Stimulated activated CD8-positive, alpha-beta memory T cell treated with anti-CD3 and anti-CD28 coated beads, Interleukin-4, amount 100 ng/mL, for 1 hour (primary cell): ENCODE data around the gene PRPF4.
"Not testable (repeated sequence)": the region's sequence is repeated elsewhere in the genome, so short reads cannot be mapped to it uniquely, and the experiment has no call there.

Source experiments
- DNase-seq, 2 donors: peaks; one replicate each; pipeline ENCODE4 v3.0.0-alpha.2; 2020; ENCODE audit warnings: low read depth in 2 of 2, low spot score in 1 of 2

PRPF4 gene

GRCh38 chr9:113267911-113268566, 7.4 kb upstream of the PRPF4 start:
- DNase-seq = no peak

- DNase-seq = no peak
These were observed 6.1 kb upstream of the PRPF4 start for GRCh38 chr9:113269355-113269754.

GRCh38 chr9:113269871-113270270, 5.6 kb upstream of the PRPF4 start:
- no peak for DNase-seq

GRCh38 chr9:113274474-113275156, 843 bp upstream of the PRPF4 start:
- no peak for DNase-seq

GRCh38 chr9:113278840-113279239, 3.4 kb downstream of the PRPF4 start:
- no peak for DNase-seq

GRCh38 chr9:113281356-113281755, 5.9 kb downstream of the PRPF4 start:
- DNase-seq = no peak

- no peak for DNase-seq
These were observed 13.6 kb downstream of the PRPF4 start for GRCh38 chr9:113289091-113289490.

- no peak for DNase-seq
These were observed 14.7 kb downstream of the PRPF4 start for GRCh38 chr9:113290052-113290607.

GRCh38 chr9:113293285-113293878, 17.9 kb downstream of the PRPF4 start:
- no peak for DNase-seq

GRCh38 chr9:113296247-113296646, 20.8 kb downstream of the PRPF4 start:
- DNase-seq = not testable (repeated sequence)

- no peak for DNase-seq
These were observed 21.5 kb downstream of the PRPF4 start for GRCh38 chr9:113296796-113297558.

GRCh38 chr9:113298311-113298710, 22.9 kb downstream of the PRPF4 start:
- DNase-seq = no peak

GRCh38 chr9:113298924-113299770, 23.7 kb downstream of the PRPF4 start:
- DNase-seq = no peak

GRCh38 chr9:113299800-113300292, 24.4 kb downstream of the PRPF4 start:
- no peak for DNase-seq

- DNase-seq = no peak
These were observed 26.1 kb downstream of the PRPF4 start for GRCh38 chr9:113301548-113301947.

- no peak for DNase-seq
These were observed 27.4 kb downstream of the PRPF4 start, which contains the start of gene RNF183 for GRCh38 chr9:113302792-113303418. Gene RNF183 (minus strand): TSS chr9:113303376. CDS start chr9:113298184, 5,192 bp downstream.

GRCh38 chr9:113306566-113306965, 31.1 kb downstream of the PRPF4 start:
- no peak for DNase-seq

GRCh38 chr9:113307396-113307975, 32.0 kb downstream of the PRPF4 start:
- no peak for DNase-seq

GRCh38 chr9:113309204-113309813, 33.9 kb downstream of the PRPF4 start:
- DNase-seq = no peak
